Measurements from ENCODE around the gene AMN.

Gene AMN

GRCh38 chr14:102927878-102928411 is 5.5 kb downstream of the AMN start:
- WGBS, 2 experiments, result 1% methylated on average over 35 of the region's 35 CpGs
- peaks cover 23% of the 10 kb centered on the region for H3K4me1 ChIP-seq (ENCODE audit: control insufficient read depth, insufficient read depth, low read length)
- no peak overlapping the region for H3K27ac ChIP-seq (ENCODE audit: insufficient read depth, low read depth, low read length, poor library complexity, severe bottlenecking)
- no peaks in the 10 kb centered on the region for H3K9me3 ChIP-seq (ENCODE audit: control insufficient read depth, low read length)
- peaks cover 91% of the 10 kb centered on the region for H3K27me3 ChIP-seq (ENCODE audit: control insufficient read depth, insufficient read depth, low read length, poor library complexity, severe bottlenecking)
- H3K36me3 ChIP-seq (ENCODE audit: control insufficient read depth, insufficient read depth, low read length), result no peaks in the 10 kb centered on the region
- peak overlapping the region; percentile 53 for H3K4me3 ChIP-seq (ENCODE audit: insufficient read depth, low read depth, low read length)

- Histone ChIP-seq H3K4me1 (ENCODE audit: control insufficient read depth, insufficient read depth, low read length) (peaks cover 18% of the 10 kb centered on the region), H3K27ac (ENCODE audit: insufficient read depth, low read depth, low read length, poor library complexity, severe bottlenecking) (no peak overlapping the region), H3K4me3 (ENCODE audit: insufficient read depth, low read depth, low read length) (peak overlapping the region; percentile 53), H3K36me3 (ENCODE audit: control insufficient read depth, insufficient read depth, low read length) (no peaks in the 10 kb centered on the region), H3K9me3 (ENCODE audit: control insufficient read depth, low read length) (no peaks in the 10 kb centered on the region), H3K27me3 (ENCODE audit: control insufficient read depth, insufficient read depth, low read length, poor library complexity, severe bottlenecking) (peaks cover 84% of the 10 kb centered on the region)
- 2% methylated on average over 94 of the region's 94 CpGs for WGBS, 2 experiments
These were observed 6.2 kb downstream of the AMN start for GRCh38 chr14:102928412-102929240.

GRCh38 chr14:102929241-102930137 is 7.0 kb downstream of the AMN start:
- Histone ChIP-seq H3K27me3 (ENCODE audit: control insufficient read depth, insufficient read depth, low read length, poor library complexity, severe bottlenecking) (peaks cover 75% of the 10 kb centered on the region), H3K4me3 (ENCODE audit: insufficient read depth, low read depth, low read length) (peak overlapping the region; percentile 10), H3K36me3 (ENCODE audit: control insufficient read depth, insufficient read depth, low read length) (no peaks in the 10 kb centered on the region), H3K4me1 (ENCODE audit: control insufficient read depth, insufficient read depth, low read length) (peaks cover 11% of the 10 kb centered on the region), H3K9me3 (ENCODE audit: control insufficient read depth, low read length) (no peaks in the 10 kb centered on the region), H3K27ac (ENCODE audit: insufficient read depth, low read depth, low read length, poor library complexity, severe bottlenecking) (no peak overlapping the region)
- 5% methylated on average over 94 of the region's 94 CpGs for WGBS, 2 experiments

GRCh38 chr14:102930138-102930752 is 7.8 kb downstream of the AMN start:
- Histone ChIP-seq H3K9me3 (ENCODE audit: control insufficient read depth, low read length) (no peaks in the 10 kb centered on the region), H3K36me3 (ENCODE audit: control insufficient read depth, insufficient read depth, low read length) (no peaks in the 10 kb centered on the region), H3K27me3 (ENCODE audit: control insufficient read depth, insufficient read depth, low read length, poor library complexity, severe bottlenecking) (peaks cover 68% of the 10 kb centered on the region), H3K4me3 (ENCODE audit: insufficient read depth, low read depth, low read length) (peak overlapping the region; percentile 10), H3K4me1 (ENCODE audit: control insufficient read depth, insufficient read depth, low read length) (peaks cover 11% of the 10 kb centered on the region), H3K27ac (ENCODE audit: insufficient read depth, low read depth, low read length, poor library complexity, severe bottlenecking) (no peak overlapping the region)
- 4% methylated on average over 73 of the region's 74 CpGs for WGBS, 2 experiments

- WGBS, 2 experiments, result 63% methylated on average over 34 of the region's 34 CpGs
- Histone ChIP-seq H3K9me3 (ENCODE audit: control insufficient read depth, low read length) (no peaks in the 10 kb centered on the region), H3K27me3 (ENCODE audit: control insufficient read depth, insufficient read depth, low read length, poor library complexity, severe bottlenecking) (peaks cover 60% of the 10 kb centered on the region)
These were observed 8.5 kb downstream of the AMN start for GRCh38 chr14:102930753-102931579.

DNA sequence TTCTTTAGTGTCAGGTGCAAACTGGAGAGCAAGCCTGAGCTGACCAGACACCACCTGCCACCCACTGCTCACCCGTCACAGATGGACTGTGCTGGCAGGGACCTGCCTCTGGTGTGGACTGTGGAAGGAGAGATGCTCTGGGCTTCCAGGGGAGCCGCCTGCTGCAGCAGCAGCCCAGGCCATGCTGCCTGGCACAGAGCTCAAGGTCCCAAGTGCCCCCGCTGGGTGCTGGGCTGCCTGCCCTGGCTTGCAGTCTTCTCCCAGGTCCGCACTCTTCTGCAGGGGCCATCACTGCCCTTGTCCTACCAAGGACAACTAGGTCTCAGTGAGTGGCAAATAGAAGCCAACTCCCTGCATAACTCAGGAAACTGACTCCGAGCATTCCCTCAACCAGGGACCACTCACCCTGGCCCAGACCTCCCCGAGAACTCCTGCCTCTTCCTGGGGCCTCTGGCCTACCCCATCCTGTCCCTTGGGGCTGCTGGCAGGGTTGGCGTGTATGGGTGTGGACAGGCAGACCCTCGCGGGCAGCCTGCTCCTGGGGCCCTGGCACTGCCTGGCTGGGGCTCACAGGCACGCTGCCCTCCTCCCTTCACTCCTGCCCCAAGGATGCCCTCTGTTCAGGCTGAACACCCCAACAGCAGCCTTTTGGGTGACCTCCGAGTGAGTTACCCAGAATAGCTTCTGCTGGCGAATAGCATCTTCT is 9.3 kb downstream of the AMN start:
- WGBS, 2 experiments, result 94 to 96% methylated on average over 12 of the region's 12 CpGs
- H3K4me1 ChIP-seq (ENCODE audit: control insufficient read depth, insufficient read depth, low read length), result peaks cover 8% of the 10 kb centered on the region
- H3K27me3 ChIP-seq (ENCODE audit: control insufficient read depth, insufficient read depth, low read length, poor library complexity, severe bottlenecking), result peaks cover 53% of the 10 kb centered on the region
- H3K4me3 ChIP-seq (ENCODE audit: insufficient read depth, low read depth, low read length), result no peak overlapping the region
- no peaks in the 10 kb centered on the region for H3K36me3 ChIP-seq (ENCODE audit: control insufficient read depth, insufficient read depth, low read length)
- H3K27ac ChIP-seq (ENCODE audit: insufficient read depth, low read depth, low read length, poor library complexity, severe bottlenecking), result no peak overlapping the region
- H3K9me3 ChIP-seq (ENCODE audit: control insufficient read depth, low read length), result no peaks in the 10 kb centered on the region

More at GRCh38 chr14:102930753-102931579, 8.5 kb downstream of the AMN start:
- no peak overlapping the region for H3K27ac ChIP-seq (ENCODE audit: insufficient read depth, low read depth, low read length, poor library complexity, severe bottlenecking)
- H3K36me3 ChIP-seq (ENCODE audit: control insufficient read depth, insufficient read depth, low read length), result no peaks in the 10 kb centered on the region
- peaks cover 8% of the 10 kb centered on the region for H3K4me1 ChIP-seq (ENCODE audit: control insufficient read depth, insufficient read depth, low read length)
- no peak overlapping the region for H3K4me3 ChIP-seq (ENCODE audit: insufficient read depth, low read depth, low read length)

DNA sequence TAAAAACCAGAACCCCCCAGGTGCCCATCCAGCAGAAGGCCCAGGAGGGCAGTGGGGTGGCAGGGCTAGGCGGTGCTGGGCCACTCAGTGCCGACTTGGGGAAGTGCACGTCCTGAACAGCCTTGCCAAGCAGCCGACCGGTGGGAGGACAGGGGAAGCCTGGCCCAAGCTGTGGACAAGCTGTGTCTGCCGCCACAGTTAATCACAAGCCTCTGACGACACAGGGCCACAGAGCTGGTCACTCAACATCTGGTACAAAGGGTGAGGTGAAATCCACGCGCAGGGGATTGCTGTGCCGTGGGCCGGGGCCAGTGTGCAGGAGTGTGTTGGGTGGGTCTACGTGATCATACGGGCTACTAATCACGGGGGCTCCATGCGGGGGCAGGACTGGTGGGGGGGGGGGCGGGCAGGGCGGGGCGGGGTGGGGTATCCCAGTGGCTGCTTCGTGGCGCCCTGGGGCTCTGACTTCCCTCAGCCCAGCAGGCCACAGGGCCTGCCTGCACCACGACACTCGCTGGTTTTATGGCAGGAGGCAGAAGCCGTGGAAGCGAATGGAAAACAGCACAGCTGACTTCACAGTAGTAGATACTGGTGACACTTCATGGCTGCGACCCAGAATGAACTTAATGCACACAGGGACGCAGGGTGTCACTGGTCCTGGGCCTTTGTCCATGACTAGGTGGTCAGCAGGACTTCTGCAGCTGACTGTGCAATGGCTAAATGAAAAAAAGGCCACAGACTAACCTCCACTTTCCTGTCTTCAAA is 10.2 kb downstream of the AMN start:
- H3K27me3 ChIP-seq (ENCODE audit: control insufficient read depth, insufficient read depth, low read length, poor library complexity, severe bottlenecking), result peaks cover 44% of the 10 kb centered on the region

DNA sequence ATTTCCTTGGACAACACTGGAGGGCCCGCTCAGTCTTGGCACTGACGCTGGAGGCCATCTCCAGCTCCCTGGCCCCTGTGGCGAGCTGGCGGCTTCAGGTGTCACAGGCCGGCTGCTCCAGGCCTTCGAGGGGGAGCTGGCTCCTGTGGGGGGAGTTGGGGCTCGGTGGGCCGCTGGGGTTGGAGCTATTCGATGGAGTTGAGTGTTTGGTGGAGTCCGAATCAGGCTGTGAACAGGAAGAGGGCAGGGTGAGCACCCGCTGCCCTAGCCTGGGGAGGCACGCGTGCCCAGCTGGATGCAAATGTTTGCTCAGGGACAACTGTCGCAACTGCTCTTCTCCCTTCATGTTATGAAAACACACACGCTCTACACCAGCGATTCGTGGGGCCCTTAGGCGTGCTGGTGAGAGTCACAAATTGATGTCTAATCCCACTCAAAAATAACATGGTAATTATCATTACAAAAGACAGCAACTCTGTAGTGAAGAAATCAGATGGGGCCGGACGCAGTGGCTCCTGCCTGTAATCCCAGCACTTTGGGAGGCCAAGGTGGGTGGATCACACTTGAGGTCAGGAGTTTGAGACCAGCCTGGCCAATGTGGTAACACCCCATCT is 11.3 kb downstream of the AMN start:
- Histone ChIP-seq H3K4me1 (ENCODE audit: control insufficient read depth, insufficient read depth, low read length) (peaks cover 8% of the 10 kb centered on the region), H3K4me3 (ENCODE audit: insufficient read depth, low read depth, low read length) (no peak overlapping the region), H3K36me3 (ENCODE audit: control insufficient read depth, insufficient read depth, low read length) (peaks cover 10% of the 10 kb centered on the region), H3K27me3 (ENCODE audit: control insufficient read depth, insufficient read depth, low read length, poor library complexity, severe bottlenecking) (peaks cover 33% of the 10 kb centered on the region), H3K27ac (ENCODE audit: insufficient read depth, low read depth, low read length, poor library complexity, severe bottlenecking) (no peak overlapping the region), H3K9me3 (ENCODE audit: control insufficient read depth, low read length) (no peaks in the 10 kb centered on the region)
- WGBS, 2 experiments, result 94 to 95% methylated on average over 20 of the region's 20 CpGs

More for the DNA sequence above, 10.2 kb downstream of the AMN start:
- 93 to 94% methylated on average over 25 to 26 of the region's 26 CpGs for WGBS, 2 experiments
- peaks cover 8% of the 10 kb centered on the region for H3K4me1 ChIP-seq (ENCODE audit: control insufficient read depth, insufficient read depth, low read length)
- no peak overlapping the region for H3K4me3 ChIP-seq (ENCODE audit: insufficient read depth, low read depth, low read length)
- no peak overlapping the region for H3K27ac ChIP-seq (ENCODE audit: insufficient read depth, low read depth, low read length, poor library complexity, severe bottlenecking)
- peaks cover under 1% of the 10 kb centered on the region for H3K36me3 ChIP-seq (ENCODE audit: control insufficient read depth, insufficient read depth, low read length)
- H3K9me3 ChIP-seq (ENCODE audit: control insufficient read depth, low read length), result no peaks in the 10 kb centered on the region
